GM12892 (cell line): ENCODE measurements around the gene VDR.

ENCODE experiments used
- POLR2A ChIP-seq: IDR thresholded peaks from 2 replicates; pipeline ENCODE4 v1.6.1; 2011; ENCODE audit warnings: low read depth, low read length, control low read depth
- POLR2AphosphoS5 ChIP-seq: IDR thresholded peaks from 2 replicates; pipeline ENCODE4 v1.6.1; 2011; ENCODE audit warnings: low read depth, low read length, control low read depth
- TAF1 ChIP-seq: IDR thresholded peaks from 2 replicates; pipeline ENCODE4 v1.6.1; 2011; ENCODE audit warnings: low read depth, mild to moderate bottlenecking, control low read depth, low read length, borderline replicate concordance

- TF ChIP-seq POLR2AphosphoS5 = no peak
- TF ChIP-seq POLR2A = no peak
- no peak for TF ChIP-seq TAF1
These were observed 2.6 kb downstream of the VDR start for GRCh38 chr12:47902131-47902639.
